HG03280 (cell line): ENCODE results near the gene TAS2R14.

Source experiments
- ATAC-seq: cut with Tn5 transposase; IDR thresholded peaks from one replicate; pipeline ENCODE4 v1.9.1; 2021; ENCODE audit warnings: mild to moderate bottlenecking, moderate library complexity; ENCODE audit not compliant: unreplicated experiment

Gene TAS2R14

DNA sequence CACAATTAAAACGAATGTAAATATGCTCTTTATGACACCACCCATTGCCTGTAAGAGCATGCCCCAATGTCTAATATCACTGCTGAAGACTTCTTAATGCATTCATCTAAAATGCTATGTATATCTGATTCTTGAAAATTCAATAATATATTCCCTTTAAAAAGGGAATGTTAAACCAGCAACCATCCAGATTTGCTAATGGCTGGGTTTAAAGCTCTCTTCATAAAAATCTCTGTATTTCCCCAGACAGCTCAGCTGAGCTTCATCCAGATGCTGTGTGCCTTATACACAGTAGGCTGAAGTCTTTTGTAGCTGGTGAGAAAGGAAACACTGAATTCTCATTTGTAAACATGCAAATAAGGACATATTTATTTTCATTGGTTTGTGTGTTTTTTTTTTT lies at the start of gene TAS2R14:
TSS of gene TAS2R14 (minus strand) at position 101 of the 400 bp plus-strand sequence. CDS start at position 45, 56 bp downstream.
- no peak for ATAC-seq

DNA sequence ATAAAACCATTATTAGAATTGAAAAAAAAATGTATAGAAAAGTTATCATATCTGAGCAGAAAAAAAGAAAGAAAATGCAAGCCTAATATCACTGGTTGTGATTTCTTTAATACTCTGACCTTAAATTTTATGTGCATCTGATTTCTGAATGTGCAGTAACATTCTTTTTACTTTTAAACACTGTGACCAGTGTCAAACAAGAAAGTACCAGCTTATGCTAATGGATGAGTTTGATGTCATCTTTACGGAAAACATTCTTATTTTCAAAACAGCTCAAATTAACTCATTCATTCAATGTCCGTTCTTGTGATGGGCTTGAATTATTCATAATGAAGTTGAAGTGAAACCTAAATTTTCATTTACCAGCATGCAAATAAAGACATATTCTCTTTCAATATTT lies 47.7 kb upstream of the TAS2R14 start, which contains the start of gene TAS2R50:
TSS of gene TAS2R50 (minus strand) at position 101 of the 400 bp plus-strand sequence. CDS start at position 49, 52 bp downstream.
- no peak for ATAC-seq

DNA sequence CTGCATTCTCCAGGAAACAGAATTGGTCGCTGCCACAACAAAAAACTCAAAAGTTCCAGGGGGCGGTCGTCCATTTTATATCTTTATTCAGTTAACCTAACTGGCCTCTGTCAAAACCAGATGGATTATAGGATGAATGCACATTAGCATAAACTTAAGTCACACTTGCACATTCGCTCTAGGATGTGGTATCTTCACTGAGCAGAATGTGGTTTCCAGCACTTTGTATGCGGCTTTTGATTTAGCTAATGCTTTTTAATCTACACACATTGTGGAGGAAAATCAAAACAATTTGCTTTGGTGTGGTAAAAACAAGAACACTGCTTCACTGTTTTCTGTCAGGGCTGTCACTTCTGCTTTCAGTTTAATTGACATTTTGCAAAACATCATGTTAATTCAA lies 43.2 kb upstream of the TAS2R14 start:
- ATAC-seq, result no peak

- no peak for ATAC-seq
Measured at GRCh38 chr12:10974965-10975364, 35.9 kb upstream of the TAS2R14 start.

DNA sequence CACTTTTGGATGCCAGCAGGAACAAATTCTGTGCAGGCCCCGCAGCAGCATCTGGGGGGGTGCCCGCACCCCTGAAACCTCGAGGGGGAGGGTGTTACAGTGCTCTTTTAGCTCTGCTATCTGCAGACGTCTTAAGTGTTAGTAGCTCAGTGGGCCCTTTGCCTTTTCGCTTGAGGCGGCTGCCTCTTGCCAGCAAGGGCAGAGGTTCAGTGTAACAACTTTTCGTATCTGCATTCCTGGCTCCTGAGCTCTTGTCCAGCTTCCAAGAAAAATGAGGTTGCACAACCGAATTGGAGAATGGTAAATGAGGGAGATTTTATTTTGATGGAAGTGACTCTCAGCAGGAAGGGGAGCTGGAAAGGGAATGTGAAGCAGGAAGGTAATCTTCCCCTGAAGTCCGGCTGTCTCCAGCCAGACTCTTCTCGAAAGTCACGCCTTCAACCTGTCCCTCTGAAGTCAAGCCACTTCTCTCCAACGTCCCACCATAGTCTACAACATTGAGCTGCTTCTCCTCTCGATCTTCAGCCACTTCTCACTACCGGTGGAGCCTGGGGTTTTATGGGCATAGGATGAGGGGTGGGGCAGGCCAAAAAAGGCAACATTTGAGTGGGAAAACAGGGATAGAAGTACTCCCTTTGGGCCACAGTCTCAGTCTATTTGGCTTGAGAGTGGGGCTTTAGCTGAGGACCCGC lies 29.8 kb upstream of the TAS2R14 start:
- ATAC-seq, result no peak

GRCh38 chr12:10967409-10967808 lies 28.3 kb upstream of the TAS2R14 start:
- no peak for ATAC-seq

DNA sequence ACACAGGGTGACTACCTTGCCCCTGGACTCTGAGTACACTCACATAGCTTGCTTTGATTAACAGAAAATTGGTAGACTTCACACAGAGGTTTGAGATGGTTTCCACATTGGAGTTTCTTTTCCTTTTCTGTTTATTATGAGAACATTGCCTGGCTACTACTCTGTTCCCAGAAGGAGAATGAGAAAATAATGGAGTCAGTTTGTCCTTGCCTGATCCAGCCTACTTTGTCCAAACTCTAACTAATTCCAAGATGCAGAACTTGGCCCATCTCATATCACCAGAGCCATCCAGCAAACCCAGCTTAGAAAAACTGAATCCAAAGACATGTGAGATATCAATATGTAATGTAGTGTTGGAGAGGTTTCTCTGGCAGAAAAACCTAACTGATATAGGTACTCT lies 27.3 kb upstream of the TAS2R14 start:
- ATAC-seq, result no peak

GRCh38 chr12:10965476-10965875 lies 26.4 kb upstream of the TAS2R14 start:
- no peak for ATAC-seq

DNA sequence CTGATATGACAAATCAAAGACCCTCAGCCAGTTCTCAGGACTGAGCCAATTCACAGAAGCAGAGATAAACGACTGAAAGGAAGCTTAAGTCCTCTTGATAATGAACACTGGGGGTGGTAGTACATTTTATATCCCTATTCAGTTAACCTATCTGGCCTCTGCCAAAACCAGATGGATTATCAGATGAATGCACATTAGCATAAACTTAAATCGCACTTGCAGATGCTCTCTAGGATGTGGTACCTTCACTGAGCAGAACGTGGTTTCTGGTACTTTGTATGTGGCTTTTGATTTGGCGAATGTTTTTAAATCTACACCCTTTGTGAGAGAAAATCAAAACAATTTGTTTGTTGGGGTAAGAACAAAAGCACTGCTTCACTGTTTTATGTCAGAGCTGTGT lies 21.1 kb upstream of the TAS2R14 start:
- no peak for ATAC-seq

DNA sequence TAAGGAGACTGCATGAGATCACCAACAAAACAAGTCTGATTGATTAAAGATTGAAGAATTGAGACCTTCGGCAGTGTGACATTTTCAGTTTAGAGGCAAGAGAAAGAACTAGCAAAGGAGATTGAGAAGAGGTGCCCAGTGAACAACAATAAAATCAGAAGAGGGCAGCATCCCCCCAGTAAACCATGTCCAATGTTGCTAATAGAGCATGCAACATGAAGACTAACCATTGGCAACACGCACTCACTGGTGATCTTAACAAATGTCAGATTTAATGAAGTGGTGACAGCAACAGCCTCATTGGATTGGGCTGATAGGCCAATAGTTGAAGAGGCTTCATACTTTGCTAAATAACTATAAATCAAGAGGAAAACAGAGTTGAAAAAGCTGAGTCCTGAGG lies 20.7 kb upstream of the TAS2R14 start:
- ATAC-seq, result no peak

DNA sequence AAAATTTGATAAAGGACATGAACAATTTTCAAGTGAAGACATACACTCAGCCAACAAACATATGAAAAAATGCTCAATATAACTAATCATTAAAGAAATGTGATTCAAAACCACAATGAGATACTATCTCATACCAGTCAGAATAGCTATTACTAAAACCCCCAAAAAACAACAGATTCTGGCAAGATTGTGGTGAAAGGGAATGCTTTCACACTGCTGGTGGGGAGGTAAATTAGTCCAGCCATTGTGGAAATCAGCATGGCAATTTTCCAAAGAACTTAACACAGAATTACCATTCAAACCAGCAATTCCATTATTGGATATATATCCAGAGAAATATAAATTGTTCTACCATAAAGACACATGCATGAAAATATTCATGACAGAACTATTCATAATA lies 18.7 kb upstream of the TAS2R14 start:
- ATAC-seq, result no peak

DNA sequence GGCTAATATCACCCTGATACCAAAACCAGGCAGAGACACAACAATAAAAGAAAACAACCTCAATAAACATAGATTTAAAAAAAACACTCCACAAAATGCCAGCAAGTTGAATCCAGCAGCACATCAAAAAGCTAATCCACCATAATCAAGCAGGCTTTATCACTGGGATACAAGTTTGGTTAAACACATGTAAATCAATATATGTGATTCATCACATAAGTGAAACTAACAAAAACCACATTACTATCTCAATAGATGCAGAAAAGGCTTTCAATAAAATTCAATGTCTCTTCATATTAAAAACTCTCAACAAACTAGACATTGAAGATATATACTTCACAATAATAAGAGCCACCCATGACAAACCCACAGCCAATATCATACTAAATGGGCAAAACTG lies 17.0 kb upstream of the TAS2R14 start:
- ATAC-seq, result no peak

- no peak for ATAC-seq
Measured at GRCh38 chr12:10952645-10953044, 13.6 kb upstream of the TAS2R14 start.

DNA sequence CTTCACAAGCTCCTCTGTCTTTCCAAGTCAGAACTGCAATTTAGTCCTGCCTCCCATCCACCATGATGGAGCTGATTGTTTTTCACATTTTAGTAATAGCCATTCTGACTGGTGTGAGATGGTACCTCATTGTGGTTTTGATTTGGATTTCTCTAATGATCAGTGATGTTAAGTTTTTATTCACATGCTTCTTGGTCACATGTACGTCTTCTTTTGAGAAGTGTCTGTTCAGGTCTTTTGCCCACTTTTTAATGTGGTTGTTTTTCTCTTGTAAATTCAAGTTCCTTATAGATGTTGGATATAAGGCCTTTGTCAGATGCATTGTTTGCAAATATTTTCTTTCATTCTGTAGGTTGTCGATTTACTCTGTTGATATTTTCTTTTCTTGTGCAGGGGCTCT lies 4.1 kb upstream of the TAS2R14 start:
- ATAC-seq, result no peak

DNA sequence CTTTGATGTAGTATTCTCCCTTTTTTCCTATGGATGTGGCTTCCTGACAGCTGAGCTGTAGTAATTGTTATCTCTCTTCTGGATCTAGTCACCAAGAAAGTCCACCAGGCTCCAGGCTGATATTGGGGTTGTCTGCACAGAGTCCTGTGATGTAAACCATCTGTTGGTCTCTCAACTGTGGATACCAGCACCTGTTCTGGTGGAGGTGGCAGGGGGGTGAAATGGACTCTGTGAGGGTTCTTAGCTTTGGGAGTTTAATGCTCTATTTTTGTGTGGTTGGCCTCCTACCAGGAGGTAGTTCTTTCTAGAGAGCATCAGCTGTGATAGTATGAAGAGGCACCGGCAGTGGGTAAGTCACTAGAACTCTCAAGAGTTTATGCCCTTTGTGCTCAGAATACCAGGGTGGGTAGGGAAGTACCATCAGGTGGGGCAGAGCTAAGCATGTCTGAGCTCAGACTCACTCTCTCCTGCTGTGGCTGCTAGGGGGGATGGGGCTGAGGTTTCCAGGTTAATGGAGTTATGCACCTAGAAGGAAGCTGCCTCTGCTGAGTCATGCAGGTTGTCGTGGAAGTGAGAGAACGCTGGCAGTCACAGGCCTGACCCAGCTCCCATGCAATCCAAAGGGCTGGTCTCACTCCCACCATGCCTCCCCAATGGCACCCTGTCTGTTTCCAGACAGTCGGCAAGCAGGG lies 3.0 kb upstream of the TAS2R14 start:
- no peak for ATAC-seq

- ATAC-seq, result no peak
Measured at GRCh38 chr12:10941369-10941768, 2.3 kb upstream of the TAS2R14 start.

GRCh38 chr12:10940389-10940788 lies 1.3 kb upstream of the TAS2R14 start:
- no peak for ATAC-seq

DNA sequence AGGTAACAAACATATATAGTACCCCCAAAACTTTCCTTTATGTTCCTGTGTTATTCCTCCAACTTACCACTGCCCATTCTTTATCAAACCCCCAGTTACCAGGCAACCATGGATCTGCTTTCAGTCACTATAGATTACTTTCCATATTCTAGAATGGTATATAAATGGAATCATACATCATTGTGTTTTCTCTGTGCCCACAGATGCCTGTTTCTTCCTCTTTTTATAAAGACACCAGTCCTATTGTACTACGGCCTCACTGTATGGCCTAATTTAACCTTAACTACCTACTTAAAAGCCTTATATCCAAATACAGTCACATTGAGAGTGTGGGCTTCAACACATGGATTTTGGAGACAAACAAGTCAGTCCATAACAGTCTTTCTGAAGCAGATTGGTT lies 2.6 kb downstream of the TAS2R14 start:
- no peak for ATAC-seq

DNA sequence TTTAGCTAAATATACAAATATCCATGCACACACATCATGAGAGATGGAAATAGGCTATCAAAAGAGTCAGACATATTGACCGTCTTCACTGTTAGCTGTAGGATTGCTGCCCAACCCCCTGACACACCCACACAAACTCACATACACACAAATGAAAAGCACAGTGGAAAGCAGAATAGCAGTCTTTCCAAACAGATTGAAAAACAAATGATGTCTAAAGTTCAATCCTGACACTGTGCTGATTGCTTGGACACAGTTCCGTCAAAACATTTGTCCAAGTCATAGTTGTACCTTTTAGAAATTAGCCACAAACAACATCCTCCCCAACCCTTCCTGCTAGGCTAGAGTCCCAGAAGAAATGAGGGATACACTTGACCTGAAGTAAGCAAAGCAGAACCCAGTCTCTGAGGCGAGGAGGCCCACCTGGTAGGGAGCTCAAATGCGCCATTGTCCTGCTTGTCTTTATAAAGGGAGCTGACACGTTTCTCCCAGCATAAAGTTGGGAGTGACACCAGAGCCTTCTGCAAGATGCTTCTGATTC lies 10.2 kb downstream of the TAS2R14 start, which contains the start of gene PRH2:
TSS of gene PRH2 (plus strand) at position 491 of the 541 bp plus-strand sequence. CDS start at position 529, 38 bp downstream.
- ATAC-seq, result no peak

DNA sequence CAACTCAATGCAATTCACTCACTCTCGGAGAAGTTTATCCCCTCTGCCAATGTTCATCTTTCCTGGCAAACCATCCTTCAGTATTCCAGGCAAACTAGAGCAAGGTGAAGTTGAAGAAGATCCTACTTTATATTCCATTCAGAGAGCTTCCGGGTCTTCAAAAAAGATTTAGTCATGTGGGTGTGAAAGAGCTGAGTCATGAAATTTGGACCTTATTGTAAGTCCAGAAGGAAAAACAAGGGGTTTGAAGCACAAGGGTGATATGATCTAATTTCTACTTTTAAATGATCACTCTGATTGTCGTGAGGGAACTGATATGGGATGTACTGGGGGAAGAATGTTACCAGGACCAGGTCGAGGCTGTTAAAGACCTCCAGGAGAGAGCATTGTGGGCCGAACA lies 12.8 kb downstream of the TAS2R14 start:
- no peak for ATAC-seq

DNA sequence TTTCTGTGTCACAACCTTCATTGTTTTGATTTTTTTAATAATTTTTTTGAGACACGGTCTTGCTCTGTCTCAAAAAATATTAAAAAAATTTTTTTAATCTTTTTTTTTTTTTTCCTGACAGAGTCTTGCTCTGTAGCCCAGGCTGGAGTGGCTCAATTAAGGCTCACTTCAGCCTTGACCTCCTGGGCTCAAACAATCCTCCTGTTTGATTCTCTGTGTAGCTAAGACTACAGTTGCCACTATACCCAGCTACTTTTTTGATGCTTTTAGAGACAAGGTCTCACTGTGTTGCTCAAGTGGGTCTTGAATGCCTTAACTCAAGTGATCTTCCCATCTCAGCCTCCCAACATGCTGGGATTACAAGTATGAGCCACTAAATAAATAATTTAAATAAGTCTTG lies 19.3 kb downstream of the TAS2R14 start:
- no peak for ATAC-seq

DNA sequence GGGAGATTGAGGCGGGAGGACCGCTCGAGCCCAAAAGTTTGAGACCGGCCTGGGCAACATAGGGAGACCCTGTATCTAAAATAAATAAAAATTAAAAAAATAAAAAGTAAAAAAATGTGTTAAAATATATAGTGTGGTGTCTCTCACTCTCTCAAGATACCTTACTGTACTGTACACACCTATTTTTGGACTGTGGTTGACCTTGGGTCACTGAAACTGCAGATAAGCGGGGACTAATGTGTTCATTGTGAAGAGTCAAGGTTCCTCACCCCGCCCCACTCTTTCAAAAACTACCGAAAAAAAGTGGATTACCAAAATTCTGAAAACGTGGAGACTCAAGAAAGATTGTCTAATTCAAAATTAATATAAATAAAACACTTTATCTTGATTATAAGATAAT lies 28.7 kb downstream of the TAS2R14 start:
- no peak for ATAC-seq
